Measurements from ENCODE around the gene MGMT.
A peak's percentile ranks its signal among the peaks of the same experiment; 100 is the strongest.

The MGMT gene

GRCh38 chr10:129756912-129757901 lies 290.2 kb downstream of the MGMT start:
- DNase-seq (ENCODE audit: low spot score) (peak; percentile 14), FAIRE-seq (no peak)

GRCh38 chr10:129758207-129759021 lies 291.4 kb downstream of the MGMT start:
- no peak for DNase-seq (ENCODE audit: low spot score)
- FAIRE-seq, result no peak

- DNase-seq (ENCODE audit: low spot score), result no peak
Observed at GRCh38 chr10:129759214-129760002, 292.4 kb downstream of the MGMT start.

GRCh38 chr10:129760003-129760315 lies 292.9 kb downstream of the MGMT start:
- FAIRE-seq (no peak), DNase-seq (ENCODE audit: low spot score) (no peak)

More at GRCh38 chr10:129759214-129760002, 292.4 kb downstream of the MGMT start:
- FAIRE-seq, result no peak

- DNase-seq (ENCODE audit: low spot score) (no peak), FAIRE-seq (no peak)
Observed at GRCh38 chr10:129760416-129760815, 293.4 kb downstream of the MGMT start.

GRCh38 chr10:129761197-129761972 lies 294.3 kb downstream of the MGMT start:
- FAIRE-seq (no peak), DNase-seq (ENCODE audit: low spot score) (no peak)

- no peak for FAIRE-seq
- no peak for DNase-seq (ENCODE audit: low spot score)
Observed at GRCh38 chr10:129761981-129762956, 295.2 kb downstream of the MGMT start.

GRCh38 chr10:129764011-129764900 lies 297.2 kb downstream of the MGMT start:
- FAIRE-seq (no peak), DNase-seq (ENCODE audit: low spot score) (no peak)

- FAIRE-seq, result no peak
Observed at GRCh38 chr10:129764901-129765663, 298.0 kb downstream of the MGMT start.

GRCh38 chr10:129765664-129766550 lies 298.9 kb downstream of the MGMT start:
- DNase-seq (ENCODE audit: low spot score) (no peak), FAIRE-seq (no peak)

More at GRCh38 chr10:129764901-129765663, 298.0 kb downstream of the MGMT start:
- DNase-seq (ENCODE audit: low spot score), result no peak

GRCh38 chr10:129766611-129767550 lies 299.8 kb downstream of the MGMT start:
- FAIRE-seq (no peak), DNase-seq (ENCODE audit: low spot score) (no peak)

GRCh38 chr10:129767751-129768150 lies 300.7 kb downstream of the MGMT start:
- DNase-seq (ENCODE audit: low spot score), result no peak
- FAIRE-seq, result no peak

GRCh38 chr10:129768437-129769355 lies 301.7 kb downstream of the MGMT start:
- no peak for FAIRE-seq
- DNase-seq (ENCODE audit: low spot score), result no peak

- DNase-seq (ENCODE audit: low spot score), result no peak
- no peak for FAIRE-seq
Observed at GRCh38 chr10:129769381-129770116, 302.5 kb downstream of the MGMT start.
